Measurements from ENCODE around the gene PALM. TPM values are rescaled to one million over a fixed set of nuclear protein-coding genes. Genes with fewer than 3 reads are reported as not detected.
"Not testable (repeated sequence)": the region's sequence is repeated elsewhere in the genome, so short reads cannot be mapped to it uniquely, and the experiment has no call there.

Gene PALM
- total RNA-seq, 2 experiments from 2014 or later, result 0.18 TPM; not detected in 1

DNA sequence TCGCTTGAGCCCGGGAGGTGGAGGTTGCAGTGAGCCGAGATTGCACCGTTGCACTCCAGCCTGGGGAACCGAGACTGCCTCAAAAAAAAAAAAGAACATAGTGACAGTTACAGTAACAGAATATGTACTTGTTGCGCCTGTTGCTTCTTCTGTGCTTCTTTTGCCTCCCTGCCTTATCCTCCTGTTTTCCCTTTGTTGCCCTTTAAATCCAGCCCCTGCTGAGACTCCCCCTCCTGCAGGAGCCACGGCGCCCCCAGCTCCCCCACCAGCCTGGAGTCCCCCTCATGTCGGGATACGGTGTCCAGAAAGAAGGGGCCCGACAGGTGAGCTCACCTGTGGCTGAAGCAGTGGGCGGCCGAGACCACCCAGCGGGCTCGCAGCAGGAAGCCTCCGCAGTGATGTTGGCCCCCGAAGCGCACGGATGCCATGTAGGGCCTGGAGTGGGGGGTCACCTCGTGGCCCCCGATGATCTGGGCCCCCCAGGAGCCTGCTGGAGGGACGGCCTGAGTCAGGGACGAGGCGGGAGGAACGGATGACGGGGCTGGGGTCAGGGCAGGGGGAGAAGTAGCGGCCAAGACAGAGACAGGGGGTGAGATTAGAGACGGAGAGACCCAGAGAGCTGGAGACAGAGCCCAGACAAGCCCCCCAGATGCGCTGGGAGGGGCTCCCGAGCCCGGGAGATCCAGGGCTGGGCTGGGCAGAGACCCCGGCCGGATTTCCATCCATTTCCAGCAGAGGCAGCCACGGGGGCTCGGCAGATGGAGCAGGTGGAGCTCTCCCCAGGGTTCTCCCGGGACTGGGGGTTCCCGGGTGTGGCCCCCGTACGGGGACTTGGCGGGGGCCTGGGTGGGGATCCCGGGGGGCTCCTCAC is 14.0 kb upstream of the PALM start:
- H3K27ac Mint-ChIP-seq, result no peak overlapping the region
- no peaks in the 10 kb centered on the region for H3K9me3 Mint-ChIP-seq (ENCODE audit: low read depth)
- no peaks in the 10 kb centered on the region for H3K4me1 Mint-ChIP-seq
- H3K27me3 Mint-ChIP-seq, result peaks cover 11% of the 10 kb centered on the region
- intact Hi-C loops (cut with DNase I, micrococcal nuclease), result no loop called here
- ATAC-seq (no peak), DNase-seq (no peak)
- ChIA-PET POLR2A (no interaction called here), CTCF (no interaction called here)
- H3K4me3 Mint-ChIP-seq, result no peak overlapping the region
- H3K36me3 Mint-ChIP-seq (ENCODE audit: low read depth), result no peaks in the 10 kb centered on the region

DNA sequence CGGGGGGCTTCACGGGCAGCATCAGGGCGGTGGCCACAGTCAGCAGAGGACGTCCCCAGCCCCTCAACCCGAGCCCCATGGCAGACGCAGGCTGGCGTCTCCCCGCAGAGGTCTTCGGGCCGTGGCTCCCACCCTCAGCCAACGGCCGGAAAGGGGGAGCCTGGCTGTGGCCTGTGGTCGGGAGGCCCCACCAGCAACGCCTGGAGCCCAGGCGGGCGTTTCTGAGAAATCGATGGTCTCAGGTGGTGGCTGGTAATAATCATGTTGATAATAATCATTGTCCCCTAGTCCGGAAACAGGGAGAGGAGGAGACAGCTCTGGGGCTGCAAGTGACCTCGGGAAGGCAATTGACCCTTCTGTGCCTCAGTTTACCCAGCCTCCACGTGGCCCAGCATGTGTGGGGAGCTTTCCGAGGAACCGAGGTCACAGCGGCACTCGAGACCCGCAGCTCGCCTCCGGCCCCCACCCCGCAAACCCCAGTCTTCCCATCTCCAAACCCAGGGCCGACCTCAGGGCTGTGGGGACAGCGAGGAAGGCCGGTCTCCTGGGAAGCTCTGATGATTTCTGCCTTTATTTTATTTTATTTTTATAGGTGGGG is 13.3 kb upstream of the PALM start, which contains the start of gene PRSS57:
Gene PRSS57 (minus strand): TSS at position 101 of the 598 bp plus-strand sequence. CDS start 22 bp downstream, at position 79.
- H3K27me3 Mint-ChIP-seq, result peaks cover 11% of the 10 kb centered on the region
- H3K4me1 Mint-ChIP-seq, result no peaks in the 10 kb centered on the region
- ATAC-seq (no peak), DNase-seq (no peak)
- ChIA-PET POLR2A (no interaction called here), CTCF (no interaction called here)
- no peak within 1 kb of the TSS for H3K27ac Mint-ChIP-seq
- intact Hi-C loops (cut with DNase I, micrococcal nuclease), result no loop called here
- no peaks in the 10 kb centered on the region for H3K9me3 Mint-ChIP-seq (ENCODE audit: low read depth)
- H3K36me3 Mint-ChIP-seq (ENCODE audit: low read depth), result no peaks in the 10 kb centered on the region
- no peak within 1 kb of the TSS for H3K4me3 Mint-ChIP-seq

DNA sequence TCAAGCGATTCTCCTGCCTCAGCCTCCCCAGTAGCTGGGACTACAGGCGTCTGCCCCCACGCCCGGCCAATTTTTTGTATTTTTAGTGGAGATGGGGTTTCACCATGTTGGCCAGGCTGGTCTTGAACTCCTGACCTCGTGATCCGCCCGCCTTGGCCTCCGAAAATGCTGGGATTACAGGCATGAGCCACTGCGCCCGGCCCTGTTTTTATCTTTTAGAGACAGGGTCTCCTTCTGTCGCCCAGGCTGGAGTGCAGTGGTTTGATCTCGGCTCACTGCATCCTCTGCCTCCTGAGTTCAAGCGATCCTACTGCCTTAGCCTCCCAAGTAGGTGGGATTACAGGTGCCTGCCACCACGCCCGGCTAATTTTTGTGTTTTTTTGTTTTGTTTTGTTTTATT is 10.2 kb upstream of the PALM start:
- H3K27ac Mint-ChIP-seq; CTCF ChIA-PET; H3K4me1 Mint-ChIP-seq; H3K9me3 Mint-ChIP-seq (ENCODE audit: low read depth); ATAC-seq; POLR2A ChIA-PET; intact Hi-C loops (cut with DNase I, micrococcal nuclease); H3K4me3 Mint-ChIP-seq; DNase-seq; H3K36me3 Mint-ChIP-seq (ENCODE audit: low read depth): not testable (repeated sequence)
- peaks cover 18% of the 10 kb centered on the region for H3K27me3 Mint-ChIP-seq

DNA sequence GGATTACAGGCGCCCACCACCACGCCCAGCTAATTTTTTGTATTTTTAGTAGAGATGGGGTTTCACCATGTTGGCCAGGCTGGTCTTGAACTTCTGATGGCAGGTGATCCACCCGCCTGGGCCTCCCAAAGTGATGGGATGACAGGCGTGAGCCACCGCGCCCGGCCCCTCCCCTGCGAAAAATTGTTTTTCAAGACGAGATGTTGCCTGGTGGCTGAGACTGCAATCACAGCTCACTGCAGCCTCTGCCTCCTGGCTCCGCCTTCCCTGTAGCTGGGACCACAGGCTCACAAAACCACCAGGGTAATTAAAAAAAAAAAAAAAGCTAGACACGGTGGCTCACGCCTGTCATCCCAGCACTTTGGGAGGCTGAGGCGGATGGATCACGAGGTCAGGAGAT is 8.8 kb upstream of the PALM start:
- H3K36me3 Mint-ChIP-seq (ENCODE audit: low read depth); H3K4me1 Mint-ChIP-seq; H3K4me3 Mint-ChIP-seq; H3K27ac Mint-ChIP-seq; POLR2A ChIA-PET; ATAC-seq; H3K9me3 Mint-ChIP-seq (ENCODE audit: low read depth); DNase-seq: not testable (repeated sequence)
- intact Hi-C loops (cut with DNase I, micrococcal nuclease), result loop anchor here in 1 of 2 experiments (5.0 kb wide), 1 partner anchor 37 kb away; no protein-coding TSS in a partner anchor
- H3K27me3 Mint-ChIP-seq, result peaks cover 14% of the 10 kb centered on the region
- CTCF ChIA-PET, result interaction anchor here (0.6 to 0.7 kb wide), 2 partner anchors 21 to 285 kb away, joined by 3 read pairs; no protein-coding TSS in a partner anchor

DNA sequence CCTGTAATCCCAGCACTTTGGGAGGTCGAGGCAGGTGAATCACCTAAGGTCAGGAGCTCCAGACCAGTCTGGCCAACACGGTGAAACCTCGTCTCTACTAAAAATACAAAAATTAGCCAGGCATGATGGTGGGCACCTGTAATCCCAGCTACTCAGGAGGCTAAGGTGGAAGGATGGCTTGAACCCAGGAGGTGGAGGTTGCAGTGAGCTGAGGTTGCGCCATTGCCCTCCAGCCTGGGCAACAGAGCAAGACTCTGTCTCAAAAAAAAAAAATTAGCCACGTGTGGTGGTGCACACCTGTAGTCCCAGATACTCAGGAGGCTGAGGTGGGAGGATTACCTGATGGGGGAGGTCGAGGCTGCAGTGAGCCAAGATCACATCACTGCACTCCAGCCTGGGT is 5.9 kb upstream of the PALM start:
- H3K4me3 Mint-ChIP-seq; H3K9me3 Mint-ChIP-seq (ENCODE audit: low read depth); H3K36me3 Mint-ChIP-seq (ENCODE audit: low read depth); POLR2A ChIA-PET; DNase-seq; H3K4me1 Mint-ChIP-seq; ATAC-seq: not testable (repeated sequence)
- intact Hi-C loops (cut with DNase I, micrococcal nuclease), result loop anchor here (1.0 to 5.0 kb wide), 2 partner anchors 23 to 34 kb away; no protein-coding TSS in a partner anchor
- CTCF ChIA-PET, result interaction anchor here (0.6 to 1.0 kb wide), 4 partner anchors 68 to 599 kb away, joined by 3 read pairs; partner anchors contain the start of gene MED16
- Mint-ChIP-seq H3K27me3 (peaks cover 14% of the 10 kb centered on the region), H3K27ac (peak overlapping the region; percentile 19)

DNA sequence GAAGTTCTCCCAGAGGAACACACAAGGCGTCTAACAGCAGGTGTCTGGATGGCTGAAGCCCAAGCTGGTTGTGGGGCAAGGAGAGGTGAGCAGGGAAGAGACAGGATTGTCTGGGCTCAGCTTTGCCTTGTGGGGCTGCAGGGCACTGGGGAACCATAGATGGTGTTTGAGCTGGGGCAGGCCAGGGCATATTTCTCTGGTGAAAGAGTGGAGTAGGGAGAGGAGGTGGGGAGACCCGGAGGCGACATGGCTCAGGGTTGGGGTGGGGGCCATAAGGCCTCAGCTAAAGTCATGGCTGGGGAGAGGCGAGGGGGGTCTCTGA is 5.4 kb upstream of the PALM start:
- ChIA-PET CTCF (interaction anchor here (0.6 to 1.0 kb wide), 4 partner anchors 68 to 599 kb away, joined by 3 read pairs; partner anchors contain the start of gene MED16), POLR2A (no interaction called here)

DNA sequence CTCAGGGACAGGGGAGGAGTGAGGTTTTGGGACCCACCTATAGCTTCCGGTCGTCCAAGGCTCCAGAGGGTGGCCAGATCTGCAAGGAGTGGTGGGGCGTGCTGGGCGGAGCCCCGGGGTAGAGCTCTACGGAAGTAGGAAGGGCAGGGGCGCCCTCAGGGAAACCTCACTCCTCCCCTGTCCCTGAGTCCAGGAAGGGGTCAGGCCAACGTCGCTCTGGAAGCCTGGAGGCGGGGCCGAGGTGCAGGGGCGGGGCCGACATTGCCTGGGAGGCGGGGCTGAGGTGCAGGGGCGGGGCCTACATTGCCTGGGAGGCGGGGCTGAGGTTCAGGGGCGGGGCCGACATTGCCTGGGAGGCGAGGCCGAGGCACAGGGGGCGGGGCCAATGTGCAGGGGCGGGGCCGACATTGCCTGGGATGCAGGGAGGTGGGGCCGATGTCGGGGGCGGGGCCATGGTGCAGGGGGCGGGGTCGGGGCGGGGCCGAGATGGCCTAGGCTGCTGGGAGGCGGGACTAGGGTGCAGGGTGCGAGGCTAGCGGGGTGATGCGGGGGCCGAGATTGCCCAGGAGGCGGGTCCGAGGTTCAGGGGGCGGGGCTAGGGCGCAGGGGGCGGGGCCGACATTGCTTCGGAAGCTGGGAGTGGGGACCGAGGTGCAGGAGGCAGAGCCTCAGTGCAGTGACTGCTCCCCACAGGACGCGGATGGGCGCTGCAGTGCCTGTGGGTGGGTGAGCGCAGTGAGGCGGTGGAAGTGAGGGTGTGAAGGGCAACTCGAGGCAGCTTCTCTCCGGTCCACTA is 4.9 kb upstream of the PALM start:
- intact Hi-C loops (cut with DNase I, micrococcal nuclease), result loop anchor here (1.0 to 5.0 kb wide), 6 partner anchors 23 to 287 kb away; no protein-coding TSS in a partner anchor
- ATAC-seq, result peak; percentile 74
- ChIA-PET CTCF (interaction anchor here (1.0 kb wide), 2 partner anchors 67 to 189 kb away, joined by 3 read pairs; partner anchors contain the start of gene MED16), POLR2A (interaction anchor here (0.7 kb wide), 1 partner anchor 193 kb away, joined by 3 read pairs; no protein-coding TSS in a partner anchor)
- no peaks in the 10 kb centered on the region for H3K36me3 Mint-ChIP-seq (ENCODE audit: low read depth)
- peaks cover 6% of the 10 kb centered on the region for H3K4me1 Mint-ChIP-seq
- peaks cover 2% of the 10 kb centered on the region for H3K9me3 Mint-ChIP-seq (ENCODE audit: low read depth)
- H3K27me3 Mint-ChIP-seq, result peaks cover 14% of the 10 kb centered on the region
- H3K4me3 Mint-ChIP-seq, result no peak overlapping the region
- peak; percentile 90 for DNase-seq
- H3K27ac Mint-ChIP-seq, result no peak overlapping the region

More for the DNA sequence above, 5.4 kb upstream of the PALM start:
- Mint-ChIP-seq H3K36me3 (ENCODE audit: low read depth) (no peaks in the 10 kb centered on the region), H3K4me1 (peaks cover 6% of the 10 kb centered on the region), H3K4me3 (no peak overlapping the region), H3K27me3 (peaks cover 14% of the 10 kb centered on the region), H3K9me3 (ENCODE audit: low read depth) (peaks cover 2% of the 10 kb centered on the region), H3K27ac (peak overlapping the region; percentile 19)
- ATAC-seq (no peak), DNase-seq (no peak)
- intact Hi-C loops (cut with DNase I, micrococcal nuclease), result loop anchor here (1.0 to 5.0 kb wide), 2 partner anchors 23 to 34 kb away; no protein-coding TSS in a partner anchor

DNA sequence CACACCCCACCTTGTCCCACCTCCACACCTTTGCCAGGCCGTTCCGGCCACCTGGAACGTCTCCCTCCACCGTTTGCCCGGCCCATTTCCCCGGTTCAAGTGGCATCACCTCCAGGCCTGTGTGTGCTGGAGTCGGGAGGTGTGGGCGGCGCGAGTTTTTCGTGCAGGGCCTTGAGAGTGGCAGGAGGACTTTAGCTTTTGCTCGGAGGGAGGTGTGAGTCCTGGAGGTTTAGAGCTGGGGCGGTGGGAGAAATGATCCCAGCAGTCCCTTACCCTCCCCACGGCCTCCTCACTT is 4.3 kb upstream of the PALM start:
- ChIA-PET CTCF (interaction anchor here (0.7 kb wide), 1 partner anchor 309 kb away, joined by 3 read pairs; no protein-coding TSS in a partner anchor), POLR2A (interaction anchor here (0.7 kb wide), 1 partner anchor 194 kb away, joined by 3 read pairs; no protein-coding TSS in a partner anchor)
- DNase-seq (no peak), ATAC-seq (peak; percentile 6)
- intact Hi-C loops (cut with DNase I, micrococcal nuclease), result loop anchor here (1.0 to 5.0 kb wide), 5 partner anchors 24 to 287 kb away; no protein-coding TSS in a partner anchor
- H3K4me3 Mint-ChIP-seq, result no peak overlapping the region
- H3K9me3 Mint-ChIP-seq (ENCODE audit: low read depth), result peaks cover 2% of the 10 kb centered on the region
- H3K27ac Mint-ChIP-seq, result no peak overlapping the region
- H3K27me3 Mint-ChIP-seq, result peaks cover 12% of the 10 kb centered on the region
- H3K36me3 Mint-ChIP-seq (ENCODE audit: low read depth), result no peaks in the 10 kb centered on the region
- H3K4me1 Mint-ChIP-seq, result peaks cover 6% of the 10 kb centered on the region

DNA sequence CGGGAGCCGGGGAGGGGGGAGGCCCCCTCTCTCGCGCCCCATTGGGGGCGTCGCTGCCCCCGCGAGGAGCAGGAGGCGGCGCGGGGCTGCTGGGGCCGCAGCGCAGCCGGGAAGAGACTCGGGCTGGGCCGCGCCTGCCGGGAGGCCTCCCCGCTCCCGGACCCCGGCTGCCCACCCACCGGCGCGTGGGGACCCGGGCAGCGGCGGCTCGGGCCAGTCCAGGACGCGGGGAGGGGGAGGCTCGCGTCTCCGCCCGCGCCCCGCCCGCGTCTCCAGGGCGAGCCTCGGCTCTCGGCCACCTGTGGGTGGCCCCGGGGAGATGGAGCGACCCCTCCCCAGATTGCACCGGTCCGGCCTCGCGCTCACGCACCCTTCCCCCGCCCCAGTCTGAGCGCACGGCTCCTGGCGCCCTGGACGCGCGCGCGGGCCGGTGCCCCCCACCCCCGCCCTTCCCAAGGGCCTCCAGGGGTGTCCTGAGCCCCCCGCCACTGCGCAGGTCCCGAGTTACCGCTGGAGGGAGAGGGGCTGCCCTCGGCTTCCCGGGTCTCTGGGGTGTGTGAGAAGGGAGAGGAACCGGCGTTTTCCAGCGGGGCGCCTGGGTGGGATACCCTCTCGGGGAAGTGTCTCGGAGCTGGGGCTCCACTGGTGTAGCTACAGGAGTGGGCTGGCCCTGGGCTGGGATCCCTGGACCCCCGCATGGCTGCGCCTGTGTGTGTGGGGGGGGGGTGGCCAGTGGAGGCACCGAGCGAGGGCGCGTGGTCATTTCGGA is 645 bp downstream of the PALM start:
- CTCF ChIA-PET, result interaction anchor here (1.7 kb wide), 1 partner anchor 25 kb away, joined by 4 read pairs; no protein-coding TSS in a partner anchor
- DNase-seq (no peak), ATAC-seq (no peak)
- no peak overlapping the region for H3K27ac Mint-ChIP-seq
- intact Hi-C loops (cut with DNase I, micrococcal nuclease), result no loop called here
- H3K36me3 Mint-ChIP-seq (ENCODE audit: low read depth), result no peaks in the 10 kb centered on the region
- H3K27me3 Mint-ChIP-seq, result peaks cover 11% of the 10 kb centered on the region
- no peaks in the 10 kb centered on the region for H3K9me3 Mint-ChIP-seq (ENCODE audit: low read depth)
- POLR2A ChIA-PET, result no interaction called here
- no peaks in the 10 kb centered on the region for H3K4me1 Mint-ChIP-seq
- no peak overlapping the region for H3K4me3 Mint-ChIP-seq

DNA sequence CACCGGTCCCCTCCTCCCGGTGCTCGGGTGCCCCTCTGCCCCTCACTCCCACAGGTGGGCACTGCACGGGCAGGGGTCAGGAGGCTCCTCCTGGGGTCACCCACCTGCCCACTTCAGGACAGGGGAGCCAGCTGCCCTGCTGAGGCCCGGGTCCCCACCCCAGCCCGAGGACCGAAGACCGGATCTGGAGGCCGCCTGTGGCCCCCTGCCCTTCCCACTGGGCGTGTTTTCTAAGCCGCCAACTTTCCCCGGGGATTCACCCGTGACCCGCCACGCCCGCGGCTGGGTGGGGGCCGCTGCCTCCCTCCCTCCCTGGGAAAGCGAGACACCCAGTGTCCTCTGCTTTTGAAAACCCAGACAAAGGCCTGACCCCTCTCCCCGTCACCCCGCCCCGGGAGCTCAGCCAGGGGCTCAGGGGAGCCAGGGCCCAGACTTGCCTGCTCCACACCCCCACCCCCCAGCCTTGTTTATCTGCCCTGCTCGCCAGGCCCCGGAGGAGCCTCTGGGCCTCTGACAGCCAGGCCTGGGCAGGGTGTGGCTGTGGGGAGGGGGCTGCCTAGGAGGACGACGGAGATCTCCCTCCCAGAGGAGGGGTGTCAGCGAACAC is 1.3 kb downstream of the PALM start:
- CTCF ChIA-PET, result no interaction called here
- H3K4me3 Mint-ChIP-seq, result no peak overlapping the region
- no peaks in the 10 kb centered on the region for H3K36me3 Mint-ChIP-seq (ENCODE audit: low read depth)
- no peaks in the 10 kb centered on the region for H3K9me3 Mint-ChIP-seq (ENCODE audit: low read depth)
- ATAC-seq (no peak), DNase-seq (no peak)
- intact Hi-C loops (cut with DNase I, micrococcal nuclease), result no loop called here
- POLR2A ChIA-PET, result no interaction called here
- H3K27me3 Mint-ChIP-seq, result peaks cover 11% of the 10 kb centered on the region
- H3K4me1 Mint-ChIP-seq, result no peaks in the 10 kb centered on the region
- H3K27ac Mint-ChIP-seq, result no peak overlapping the region

All from activated CD4-positive, alpha-beta T cell treated with anti-CD3 and anti-CD28 coated beads for 36 hours (primary cell).